K562 (cell line): Measurements from ENCODE around the gene USH1G. TPM values are rescaled to one million over a fixed set of nuclear protein-coding genes. Genes with fewer than 3 reads are reported as not detected.
A peak's percentile ranks its signal among the peaks of the same experiment; 100 is the strongest.

Experiments
- ATAC-seq: fragments of 200-7000 bp; cut with Tn5 transposase; 3 replicates; pipeline ENCODE4 v1.9.1; 2020; ENCODE audit warnings: moderate library complexity
- BruUV-seq: library from RNA; stranded (reverse); fragments of 400-500 nt; replicated peaks from 2 replicates; lab custom pipeline; 2021; lab: Mats Ljungman, UMichigan
- CTCF ChIA-PET: fragments of 300-600 bp; formaldehyde crosslinking; extraction: SDS; loops from one replicate; lab custom pipeline; 2021; ENCODE audit warnings: low intra/inter-chr PET ratio; lab: Yijun Ruan, JAX
- POLR2A ChIA-PET: fragments of 300-600, 350-650 bp; sonication (Branson Sonifier 250); formaldehyde crosslinking; extraction: SDS; loops from one replicate; lab custom pipeline; 2021; ENCODE audit warnings: antibody characterized with exemption, inconsistent platforms; lab: Yijun Ruan, JAX
- DNase-seq, 4 experiments: peaks; one replicate each; pipeline versions ENCODE4 v3.0.0 to v3.0.0-alpha.2; 2011 to 2018; ENCODE audit warnings: low spot score in 3 of 4, mixed read lengths in 3 of 4; ENCODE audit errors: extremely low read depth in 1 of 4
- FAIRE-seq: peaks from 2 replicates; lab custom pipeline; 2011; peaks lifted over from hg19 to GRCh38; lab: Jason Lieb, UNC
- H2AFZ ChIP-seq: 2 replicates; pipeline ENCODE4 v1.6.0; 2011; ENCODE audit warnings: low read depth, low read length, control low read depth, inconsistent platforms
- H3K27ac ChIP-seq: fragments of 200-600 bp; 3 replicates; pipeline ENCODE4 v1.8.0; 2011; ENCODE audit warnings: low read depth, mild to moderate bottlenecking, control low read depth, inconsistent platforms, low read length, moderate library complexity, mixed read lengths; ENCODE audit errors: extremely low read depth
- H3K27me3 ChIP-seq, 2 experiments: fragments of 300-600 bp in 1 of 2; 2 replicates in 1 of 2; 3 replicates in 1 of 2; pipeline versions ENCODE4 v1.6.0 to v1.8.0; 2011; ENCODE audit warnings: inconsistent platforms in 2 of 2, low read length in 2 of 2, mild to moderate bottlenecking in 1 of 2, mixed read lengths in 1 of 2, moderate library complexity in 1 of 2; ENCODE audit not compliant: control insufficient read depth in 2 of 2, insufficient read depth in 2 of 2
- H3K36me3 ChIP-seq: fragments of 300-600 bp; 3 replicates; pipeline ENCODE4 v1.8.0; 2011; ENCODE audit warnings: mild to moderate bottlenecking, low read length, inconsistent platforms; ENCODE audit not compliant: control insufficient read depth, insufficient read depth
- H3K4me1 ChIP-seq, 2 experiments: fragments of 200-600 bp in 1 of 2; replicated peaks in 1 of 2; 2 replicates in 1 of 2; 3 replicates in 1 of 2; pipeline versions ENCODE4 v1.5.1 to v1.8.0; 2011; ENCODE audit warnings: inconsistent platforms in 2 of 2, low read length in 2 of 2, mild to moderate bottlenecking in 1 of 2, mixed read lengths in 1 of 2, moderate library complexity in 1 of 2; ENCODE audit not compliant: control insufficient read depth in 2 of 2, insufficient read depth in 2 of 2
- H3K4me2 ChIP-seq: 2 replicates; pipeline ENCODE4 v1.6.1; 2011; ENCODE audit warnings: low read length, control low read depth, inconsistent platforms, mixed read lengths; ENCODE audit not compliant: insufficient read depth
- H3K4me3 ChIP-seq: fragments of 200-600 bp; sonication (generic), shearing (Covaris generic); 2 replicates; pipeline ENCODE4 v1.5.1; 2016; ENCODE audit warnings: control low read depth, inconsistent platforms
- H3K79me2 ChIP-seq: fragments of 200-600 bp; 3 replicates; pipeline ENCODE4 v1.8.0; 2011; ENCODE audit warnings: low read length, inconsistent platforms; ENCODE audit not compliant: control insufficient read depth, insufficient read depth
- H3K9ac ChIP-seq, 2 experiments: 2 replicates each; pipeline versions ENCODE4 v1.6.0 to v1.6.1; 2011; ENCODE audit warnings: low read depth in 2 of 2, low read length in 2 of 2, control low read depth in 1 of 2, inconsistent platforms in 1 of 2, mild to moderate bottlenecking in 1 of 2, mixed read lengths in 1 of 2; ENCODE audit not compliant: insufficient read depth in 1 of 2
- H3K9me1 ChIP-seq: one replicate; pipeline ENCODE4 v1.6.0; 2011; ENCODE audit warnings: inconsistent platforms, mild to moderate bottlenecking, low read length, moderate library complexity; ENCODE audit not compliant: control insufficient read depth, insufficient read depth
- H3K9me3 ChIP-seq: replicated peaks from 2 replicates; pipeline ENCODE4 v1.5.1; 2011; ENCODE audit warnings: low read depth, low read length, inconsistent platforms; ENCODE audit not compliant: control insufficient read depth, insufficient read depth
- H4K20me1 ChIP-seq: replicated peaks from 2 replicates; pipeline ENCODE4 v1.6.1; 2011; ENCODE audit warnings: low read length, inconsistent platforms, mixed read lengths; ENCODE audit not compliant: control insufficient read depth, insufficient read depth
- PREB ChIP-seq: sonication (generic); formaldehyde crosslinking; IDR thresholded peaks from 2 replicates; pipeline ENCODE4 v1.8.1; 2023; ENCODE audit warnings: mild to moderate bottlenecking, missing genetic modification reagents
- RBM39 ChIP-seq: fragments of 200-400 bp; formaldehyde crosslinking; optimal IDR thresholded peaks from 2 replicates; pipeline ENCODE3; 2018; ENCODE audit warnings: low read depth, low read length
- RERE ChIP-seq: sonication (generic); formaldehyde crosslinking; IDR thresholded peaks from 2 replicates; pipeline ENCODE4 v1.8.0; 2023; ENCODE audit warnings: missing genetic modification reagents, mild to moderate bottlenecking, borderline replicate concordance
- ZBED1 ChIP-seq: IDR thresholded peaks from 2 replicates; pipeline ENCODE4 v1.6.1; 2014
- ZBTB7A ChIP-seq: IDR thresholded peaks from 2 replicates; pipeline ENCODE4 v1.6.1; 2011; ENCODE audit warnings: low read depth, mild to moderate bottlenecking, low read length, moderate library complexity, borderline replicate concordance; ENCODE audit not compliant: control insufficient read depth
- ZNF717 ChIP-seq: fragments of 250-450 bp; sonication (Bioruptor Pico); IDR thresholded peaks from 2 replicates; pipeline ENCODE4 v1.5.0; 2021
- WGBS: fragments of 100-300 bp; shearing (Covaris generic); methylation state at CpG from one replicate; pipeline ENCODE4 v1.1.6; 2016; ENCODE audit warnings: low coverage, mixed read lengths; ENCODE audit not compliant: insufficient coverage; ENCODE audit errors: missing lambda C conversion rate; 5-methylcytosine and 5-hydroxymethylcytosine counted together
- in situ Hi-C: fragments of 300-500 bp; cut with MboI; formaldehyde crosslinking; loops from 4 replicates; pipeline ENCODE4 v1.15.0; 2018; ENCODE audit warnings: inconsistent platforms, mixed read lengths
- intact Hi-C: fragments of 100-400 bp; cut with micrococcal nuclease; formaldehyde crosslinking; loops from 2 replicates; pipeline ENCODE4 v1.14.2; 2022
- polyA plus RNA-seq, 8 experiments: library from polyadenylated mRNA; depleted of rRNA in 4 of 8; stranded (reverse) in 5 of 8; unstranded in 3 of 8; fragments of >200 nt; fragmentation: Nextera tagmentation in 2 of 8; fragmentation: Illumina TruSeq in 1 of 8; extraction: Ambion mirVana in 2 of 8; extraction: Trizol in 1 of 8; gene quantifications; 2 replicates each; pipeline versions ENCODE4 v1.2.1 to v1.2.3, GENCODE V29; 2011 to 2014; ENCODE audit warnings: inconsistent platforms in 1 of 8, missing spikeins in 1 of 8
- total RNA-seq, 7 experiments: library from RNA; depleted of rRNA in 6 of 7; stranded (reverse); fragments of >200 nt in 6 of 7; fragmentation: Illumina TruSeq in 2 of 7; extraction: Trizol in 2 of 7; gene quantifications; 2 replicates each; pipeline versions ENCODE4 v1.2.1 to v1.2.3, GENCODE V29; 2011 to 2021; ENCODE audit warnings: low replicate concordance in 1 of 7

The USH1G gene
- total and polyA plus RNA-seq, 9 of the 15 experiments (the other 6 are each of a cell fraction or from before 2014, with no cell fraction given) = 0.22 to 1.00 (median 0.64) TPM; not detected in 2

GRCh38 chr17:74952431-74953133, 29.5 kb upstream of the USH1G start:
- BruUV-seq = no TSS peak
- WGBS = 41% methylated on average over 21 of the region's 24 CpGs
- no peak for TF ChIP-seq ZNF717 (CRISPR knock-in tag)
- TF ChIP-seq PREB = no peak
- TF ChIP-seq ZBTB7A = no peak
- 0 out of 2 replicates have a peak, but pooled peaks have one; percentile 68 for TF ChIP-seq RERE (CRISPR knock-in tag)
- TF ChIP-seq ZBED1 = no peak
- TF ChIP-seq RBM39 = no peak
- POLR2A ChIA-PET = interaction anchor here (0.6 to 0.9 kb wide), 3 partner anchors 27 to 206 kb away, joined by 3 to 4 read pairs (median 3); no protein-coding TSS in a partner anchor
- Histone ChIP-seq H3K4me3 (no peak overlapping the region), H4K20me1 (no peaks in the 10 kb centered on the region), H3K36me3 (no peaks in the 10 kb centered on the region), H3K4me1 (peaks cover 0 to 37% of the 10 kb centered on the region in 2 experiments; a peak in 3 of 5 replicates), H3K27me3 (peaks cover 9 to 35% of the 10 kb centered on the region in 2 experiments; a peak in 3 of 5 replicates), H3K27ac (no peak overlapping the region), H3K9ac (peak overlapping the region in 1 of 2 experiments; percentile 58; a peak in 2 of 4 replicates), H2AFZ (no peak overlapping the region), H3K4me2 (no peak overlapping the region), H3K9me1 (no peaks in the 10 kb centered on the region), H3K9me3 (peaks cover 4% of the 10 kb centered on the region; the same call in 1 of the 2 replicates), H3K79me2 (no peaks in the 10 kb centered on the region)
- CTCF ChIA-PET = interaction anchor here (1.0 kb wide), 1 partner anchor 30 kb away, joined by 3 read pairs; no protein-coding TSS in a partner anchor
- DNase-seq (no peak), FAIRE-seq (no peak), ATAC-seq (no peak)
- in situ Hi-C loops (no loop called here), intact Hi-C loops (no loop called here)
